ENCODE data around the gene GAGE12E.
"Not testable (repeated sequence)": the region's sequence is repeated elsewhere in the genome, so short reads cannot be mapped to it uniquely, and the experiment has no call there.

GAGE12E gene

GRCh38 chrX:49550989-49551388 lies at the start of gene GAGE12E:
Gene GAGE12E, plus strand, starts transcription at chrX:49551289. Its CDS starts 1,155 bp downstream, at chrX:49552444.
- DNase-seq = not testable (repeated sequence)

- DNase-seq = not testable (repeated sequence)
Measured at GRCh38 chrX:49531877-49532276, 19.2 kb upstream of the GAGE12E start, which contains the start of gene GAGE12C. Gene GAGE12C, plus strand, starts transcription at chrX:49532177. Its CDS starts 1,155 bp downstream, at chrX:49533332.

GRCh38 chrX:49541433-49541832 lies 9.7 kb upstream of the GAGE12E start, which contains the start of gene GAGE12D:
Gene GAGE12D, plus strand, starts transcription at chrX:49541733. Its CDS starts 1,155 bp downstream, at chrX:49542888.
- DNase-seq = not testable (repeated sequence)

- not testable (repeated sequence) for DNase-seq
Measured at GRCh38 chrX:49560542-49560941, 9.5 kb downstream of the GAGE12E start, which contains the start of gene GAGE12F. Gene GAGE12F, plus strand, starts transcription at chrX:49560842. Its CDS starts 1,155 bp downstream, at chrX:49561997.

GRCh38 chrX:49568728-49569127 lies 17.6 kb downstream of the GAGE12E start:
- not testable (repeated sequence) for DNase-seq

- not testable (repeated sequence) for DNase-seq
Measured at GRCh38 chrX:49569152-49569551, 18.1 kb downstream of the GAGE12E start.

GRCh38 chrX:49570100-49570499 lies 19.0 kb downstream of the GAGE12E start, which contains the start of gene GAGE12G:
Gene GAGE12G, plus strand, starts transcription at chrX:49570400. Its CDS starts 1,155 bp downstream, at chrX:49571555.
- DNase-seq = not testable (repeated sequence)

- not testable (repeated sequence) for DNase-seq
Measured at GRCh38 chrX:49579649-49580048, 28.6 kb downstream of the GAGE12E start, which contains the start of gene GAGE12H. Gene GAGE12H, plus strand, starts transcription at chrX:49579949. Its CDS starts 1,155 bp downstream, at chrX:49581104.

- DNase-seq = not testable (repeated sequence)
Measured at GRCh38 chrX:49589196-49589595, 38.1 kb downstream of the GAGE12E start, which contains the start of gene GAGE2A. Gene GAGE2A, plus strand, starts transcription at chrX:49589496. Its CDS starts 1,155 bp downstream, at chrX:49590651.

GRCh38 chrX:49589769-49590478 lies 38.8 kb downstream of the GAGE12E start:
- not testable (repeated sequence) for DNase-seq

- DNase-seq = not testable (repeated sequence)
Measured at GRCh38 chrX:49590488-49590887, 39.4 kb downstream of the GAGE12E start.

- DNase-seq = not testable (repeated sequence)
Measured at GRCh38 chrX:49598720-49599119, 47.6 kb downstream of the GAGE12E start, which contains the start of gene GAGE1. Gene GAGE1, plus strand, starts transcription at chrX:49599020. Its CDS starts 1,155 bp downstream, at chrX:49600175.
